ENCODE results near the gene ITM2C.

ITM2C gene

GRCh38 chr2:230893338-230893737, 28.6 kb downstream of the ITM2C start:
- no peak overlapping the region for H3K4me3 ChIP-seq (ENCODE audit: low read length in 2 of 2)
- H3K23ac ChIP-seq (ENCODE audit: low read depth, low read length, poor library complexity): no peak overlapping the region
- peak overlapping the region; percentile 58 for H3K18ac ChIP-seq (ENCODE audit: low read length)
- DNase-seq (ENCODE audit: low spot score): no peak
- no peak overlapping the region for H2BK12ac ChIP-seq (ENCODE audit: low read length)
- H2BK120ac ChIP-seq (ENCODE audit: low read depth, low read length): no peak overlapping the region
- H3K79me1 ChIP-seq (ENCODE audit: low read depth, low read length): no peaks in the 10 kb centered on the region
- no peaks in the 10 kb centered on the region for H3K27me3 ChIP-seq (ENCODE audit: control insufficient read depth in 3 of 3, insufficient read depth in 3 of 3, low read depth in 1 of 3, low read length in 3 of 3)
- no peaks in the 10 kb centered on the region for H3K36me3 ChIP-seq (replicated peaks in 1 of 2; ENCODE audit: control insufficient read depth in 2 of 2, insufficient read depth in 2 of 2, low read length in 2 of 2)
- no peak overlapping the region for H2AK5ac ChIP-seq (ENCODE audit: low read depth, low read length)
- no peak overlapping the region for H3K14ac ChIP-seq (ENCODE audit: low read length)
- H3K4me2 ChIP-seq (ENCODE audit: insufficient read depth, low read length, poor library complexity, severe bottlenecking): no peak overlapping the region
- WGBS, 2 donors (ENCODE audit: extremely low coverage in 2 of 2, insufficient read length in 2 of 2, insufficient replicate concordance in 1 of 2): no CpG with 5 or more reads among the region's 6 CpGs
- no peak overlapping the region for H4K91ac ChIP-seq (ENCODE audit: low read depth, low read length, poor library complexity)
- no peak overlapping the region for H3K4ac ChIP-seq (ENCODE audit: low read length)
- H4K8ac ChIP-seq (ENCODE audit: low read depth, low read length): no peak overlapping the region
- peaks cover 0 to 8% of the 10 kb centered on the region in 2 donors for H3K9me3 ChIP-seq (replicated peaks in 1 of 2; ENCODE audit: control insufficient read depth in 2 of 2, insufficient read depth in 1 of 2, low read depth in 1 of 2, low read length in 2 of 2)
- H3K9ac ChIP-seq (ENCODE audit: low read depth, low read length, poor library complexity): no peak overlapping the region
- H2AFZ ChIP-seq (ENCODE audit: low read length): peak overlapping the region; percentile 27
- peaks cover 4 to 20% of the 10 kb centered on the region in 2 donors for H3K4me1 ChIP-seq (ENCODE audit: control insufficient read depth in 2 of 2, insufficient read depth in 1 of 2, low read depth in 1 of 2, low read length in 2 of 2)
- H2BK5ac ChIP-seq (ENCODE audit: low read length): no peak overlapping the region
- no peak overlapping the region for H2BK15ac ChIP-seq (ENCODE audit: low read length)
- H3K27ac ChIP-seq (replicated peaks; ENCODE audit: low read length): no peak overlapping the region

GRCh38 chr2:230893841-230894781, 29.4 kb downstream of the ITM2C start:
- Histone ChIP-seq H3K4ac (ENCODE audit: low read length) (no peak overlapping the region), H2BK12ac (ENCODE audit: low read length) (no peak overlapping the region), H3K27me3 (ENCODE audit: control insufficient read depth in 3 of 3, insufficient read depth in 3 of 3, low read depth in 1 of 3, low read length in 3 of 3) (no peaks in the 10 kb centered on the region), H3K18ac (ENCODE audit: low read length) (peak overlapping the region; percentile 32), H2BK120ac (ENCODE audit: low read depth, low read length) (no peak overlapping the region), H4K8ac (ENCODE audit: low read depth, low read length) (no peak overlapping the region), H3K9ac (ENCODE audit: low read depth, low read length, poor library complexity) (no peak overlapping the region), H4K91ac (ENCODE audit: low read depth, low read length, poor library complexity) (no peak overlapping the region), H3K23ac (ENCODE audit: low read depth, low read length, poor library complexity) (no peak overlapping the region), H3K27ac (replicated peaks; ENCODE audit: low read length) (no peak overlapping the region), H3K4me3 (ENCODE audit: low read length in 2 of 2) (no peak overlapping the region), H3K9me3 (replicated peaks in 1 of 2; ENCODE audit: control insufficient read depth in 2 of 2, insufficient read depth in 1 of 2, low read depth in 1 of 2, low read length in 2 of 2) (peaks cover 0 to 7% of the 10 kb centered on the region in 2 donors), H2BK15ac (ENCODE audit: low read length) (no peak overlapping the region), H3K79me1 (ENCODE audit: low read depth, low read length) (no peaks in the 10 kb centered on the region), H3K4me1 (ENCODE audit: control insufficient read depth in 2 of 2, insufficient read depth in 1 of 2, low read depth in 1 of 2, low read length in 2 of 2) (peaks cover 4 to 27% of the 10 kb centered on the region in 2 donors), H3K36me3 (replicated peaks in 1 of 2; ENCODE audit: control insufficient read depth in 2 of 2, insufficient read depth in 2 of 2, low read length in 2 of 2) (no peaks in the 10 kb centered on the region), H2BK5ac (ENCODE audit: low read length) (no peak overlapping the region), H3K4me2 (ENCODE audit: insufficient read depth, low read length, poor library complexity, severe bottlenecking) (no peak overlapping the region), H2AK5ac (ENCODE audit: low read depth, low read length) (peak overlapping the region; percentile 6), H2AFZ (ENCODE audit: low read length) (peak overlapping the region; percentile 27), H3K14ac (ENCODE audit: low read length) (no peak overlapping the region)
- no CpG with 5 or more reads among the region's 19 CpGs for WGBS, 2 donors (ENCODE audit: extremely low coverage in 2 of 2, insufficient read length in 2 of 2, insufficient replicate concordance in 1 of 2)
- DNase-seq (ENCODE audit: low spot score): no peak

GRCh38 chr2:230895536-230896345, 31.0 kb downstream of the ITM2C start:
- H2AFZ ChIP-seq (ENCODE audit: low read length): no peak overlapping the region
- no peak overlapping the region for H3K4me3 ChIP-seq (ENCODE audit: low read length in 2 of 2)
- H3K4me2 ChIP-seq (ENCODE audit: insufficient read depth, low read length, poor library complexity, severe bottlenecking): no peak overlapping the region
- no CpG with 5 or more reads among the region's 6 CpGs for WGBS, 2 donors (ENCODE audit: extremely low coverage in 2 of 2, insufficient read length in 2 of 2, insufficient replicate concordance in 1 of 2)
- peaks cover 0 to 3% of the 10 kb centered on the region in 2 donors for H3K9me3 ChIP-seq (replicated peaks in 1 of 2; ENCODE audit: control insufficient read depth in 2 of 2, insufficient read depth in 1 of 2, low read depth in 1 of 2, low read length in 2 of 2)
- no peak overlapping the region for H3K14ac ChIP-seq (ENCODE audit: low read length)
- H3K27ac ChIP-seq (replicated peaks; ENCODE audit: low read length): no peak overlapping the region
- no peak overlapping the region for H2AK5ac ChIP-seq (ENCODE audit: low read depth, low read length)
- no peak overlapping the region for H4K91ac ChIP-seq (ENCODE audit: low read depth, low read length, poor library complexity)
- H2BK12ac ChIP-seq (ENCODE audit: low read length): no peak overlapping the region
- peak overlapping the region; percentile 51 for H3K18ac ChIP-seq (ENCODE audit: low read length)
- no peak overlapping the region for H3K9ac ChIP-seq (ENCODE audit: low read depth, low read length, poor library complexity)
- DNase-seq (ENCODE audit: low spot score): no peak
- H3K4me1 ChIP-seq (ENCODE audit: control insufficient read depth in 2 of 2, insufficient read depth in 1 of 2, low read depth in 1 of 2, low read length in 2 of 2): peaks cover 7 to 37% of the 10 kb centered on the region in 2 donors
- H2BK5ac ChIP-seq (ENCODE audit: low read length): peak overlapping the region; percentile 54
- H3K27me3 ChIP-seq (ENCODE audit: control insufficient read depth in 3 of 3, insufficient read depth in 3 of 3, low read depth in 1 of 3, low read length in 3 of 3): no peaks in the 10 kb centered on the region
- no peak overlapping the region for H3K4ac ChIP-seq (ENCODE audit: low read length)
- H3K79me1 ChIP-seq (ENCODE audit: low read depth, low read length): no peaks in the 10 kb centered on the region
- H2BK120ac ChIP-seq (ENCODE audit: low read depth, low read length): no peak overlapping the region
- H3K23ac ChIP-seq (ENCODE audit: low read depth, low read length, poor library complexity): no peak overlapping the region
- H4K8ac ChIP-seq (ENCODE audit: low read depth, low read length): no peak overlapping the region
- no peak overlapping the region for H2BK15ac ChIP-seq (ENCODE audit: low read length)
- no peaks in the 10 kb centered on the region for H3K36me3 ChIP-seq (replicated peaks in 1 of 2; ENCODE audit: control insufficient read depth in 2 of 2, insufficient read depth in 2 of 2, low read length in 2 of 2)
